HCT116 (cell line): ENCODE measurements around the gene TJP2. TPM values are rescaled to one million over a fixed set of nuclear protein-coding genes. Genes with fewer than 3 reads are reported as not detected.
A peak's percentile ranks its signal among the peaks of the same experiment; 100 is the strongest.

Experiments
- ATAC-seq: fragments of 200-7000 bp; cut with Tn5 transposase; 2 replicates; pipeline ENCODE4 v1.9.1; 2020; ENCODE audit warnings: mild to moderate bottlenecking, moderate library complexity
- Bru-seq: library from RNA; stranded (reverse); fragments of 400-500 nt; gene quantifications from one replicate; lab custom pipeline; 2021; lab: Mats Ljungman, UMichigan
- BruChase-seq, 2 experiments: library from RNA; stranded (reverse); fragments of 400-500 nt; gene quantifications; one replicate each; lab custom pipeline; 2021; lab: Mats Ljungman, UMichigan
- BruUV-seq: library from RNA; stranded (reverse); fragments of 400-500 nt; replicated peaks from 2 replicates; lab custom pipeline; 2021; lab: Mats Ljungman, UMichigan
- CTCF ChIA-PET: fragments of 300-600 bp; sonication (Branson Sonifier 250); formaldehyde crosslinking; loops from one replicate; lab custom pipeline; 2021; ENCODE audit warnings: antibody characterized with exemption; lab: Charles Lee
- POLR2A ChIA-PET: fragments of 300-600, 350-600 bp; sonication (Branson Sonifier 250); formaldehyde crosslinking; loops from one replicate; lab custom pipeline; 2021; ENCODE audit warnings: antibody characterized with exemption; lab: Charles Lee
- RAD21 ChIA-PET, 2 experiments: fragments of 300-600 bp; sonication (Branson Sonifier 250); formaldehyde crosslinking; loops; one replicate each; lab custom pipeline; 2023; ENCODE audit warnings: low total read pairs in 2 of 2; ENCODE audit not compliant: uncharacterized antibody in 2 of 2, unreplicated experiment in 2 of 2, low non-redundant PET in 1 of 2; lab: Charles Lee
- DNase-seq: peaks from one replicate; pipeline ENCODE4 v3.0.0-alpha.2; 2010; ENCODE audit warnings: low read depth, low spot score
- H2AFZ ChIP-seq: fragments of 200-600 bp; shearing (Covaris generic), sonication (generic); 2 replicates; pipeline ENCODE4 v1.6.1; 2017; ENCODE audit warnings: low read depth, mixed run types, mixed read lengths, antibody characterized with exemption, low read length; ENCODE audit not compliant: poor library complexity, severe bottlenecking
- H3K27ac ChIP-seq: 2 replicates; pipeline ENCODE4 v1.5.1; 2012; ENCODE audit warnings: low read depth, low read length
- H3K27me3 ChIP-seq: fragments of 200-600 bp; sonication (generic); 2 replicates; pipeline ENCODE4 v1.6.1; 2016; ENCODE audit warnings: mixed run types, low read length, mixed read lengths; ENCODE audit not compliant: insufficient read depth
- H3K36me3 ChIP-seq, 2 experiments: fragments of 200-500 bp in 1 of 2; fragments of 200-600 bp in 1 of 2; sonication (Bioruptor generic) in 1 of 2; sonication (generic) in 1 of 2; 2 replicates each; pipeline versions ENCODE4 v1.5.1 to v1.6.1; 2014 to 2016; ENCODE audit warnings: low read length in 2 of 2, inconsistent platforms in 1 of 2, mixed read lengths in 1 of 2, mixed run types in 1 of 2; ENCODE audit not compliant: insufficient read depth in 2 of 2, control insufficient read depth in 1 of 2
- H3K4me1 ChIP-seq, 2 experiments: fragments of 200-600 bp in 1 of 2; sonication (generic) in 1 of 2; 2 replicates each; pipeline versions ENCODE4 v1.5.1 to v1.6.1; 2012 to 2017; ENCODE audit warnings: low read length in 2 of 2, inconsistent platforms in 1 of 2, mild to moderate bottlenecking in 1 of 2, mixed read lengths in 1 of 2, mixed run types in 1 of 2, moderate library complexity in 1 of 2; ENCODE audit not compliant: insufficient read depth in 2 of 2, control insufficient read depth in 1 of 2
- H3K4me2 ChIP-seq: fragments of 200-600 bp; sonication (generic); 2 replicates; pipeline ENCODE4 v1.6.1; 2017; ENCODE audit warnings: mixed run types, low read length, mixed read lengths
- H3K4me3 ChIP-seq, 2 experiments: fragments of 200-600 bp in 1 of 2; sonication (generic) in 1 of 2; replicated peaks in 1 of 2; 2 replicates each; pipeline ENCODE4 v1.5.1; 2011 to 2016; ENCODE audit warnings: low read length in 2 of 2, control low read depth in 1 of 2, low read depth in 1 of 2, mild to moderate bottlenecking in 1 of 2, mixed read lengths in 1 of 2, mixed run types in 1 of 2
- H3K79me2 ChIP-seq: fragments of 200-600 bp; sonication (generic); 2 replicates; pipeline ENCODE4 v1.6.1; 2017; ENCODE audit warnings: mild to moderate bottlenecking, mixed run types, low read length, moderate library complexity, mixed read lengths; ENCODE audit not compliant: insufficient read depth
- H3K9ac ChIP-seq: fragments of 200-600 bp; sonication (generic); 2 replicates; pipeline ENCODE4 v1.6.1; 2016; ENCODE audit warnings: low read length, mixed read lengths
- H3K9me2 ChIP-seq: fragments of 200-600 bp; sonication (generic), shearing (Covaris generic); 2 replicates; pipeline ENCODE4 v1.6.1; 2017; ENCODE audit warnings: mixed run types, mild to moderate bottlenecking, moderate library complexity; ENCODE audit not compliant: insufficient read depth
- H3K9me3 ChIP-seq, 2 experiments: fragments of 200-500 bp in 1 of 2; fragments of 200-600 bp in 1 of 2; sonication (Bioruptor generic) in 1 of 2; sonication (generic) in 1 of 2; 2 replicates each; pipeline ENCODE4 v1.6.1; 2014 to 2017; ENCODE audit warnings: low read length in 2 of 2, mixed read lengths in 2 of 2, inconsistent platforms in 1 of 2, low read depth in 1 of 2, mild to moderate bottlenecking in 1 of 2, mixed run types in 1 of 2, moderate library complexity in 1 of 2; ENCODE audit not compliant: control insufficient read depth in 1 of 2, insufficient read depth in 1 of 2
- H4K20me1 ChIP-seq: fragments of 200-600 bp; sonication (generic), shearing (Covaris generic); 2 replicates; pipeline ENCODE4 v1.6.1; 2017; ENCODE audit warnings: mixed run types, mild to moderate bottlenecking, moderate library complexity; ENCODE audit not compliant: insufficient read depth
- ATF3 ChIP-seq: IDR thresholded peaks from 2 replicates; pipeline ENCODE4 v1.6.1; 2012
- CEBPB ChIP-seq: IDR thresholded peaks from 2 replicates; pipeline ENCODE4 v1.6.1; 2012; ENCODE audit warnings: low read depth
- CTCF ChIP-seq, 3 experiments: fragments of 200-600 bp in 1 of 3; sonication (generic) in 1 of 3; IDR thresholded peaks in 2 of 3; conservative IDR thresholded peaks in 1 of 3; 2 replicates each; pipeline ENCODE4 v1.5.1; 2012 to 2017; ENCODE audit warnings: low read depth in 2 of 3, low read length in 2 of 3, antibody characterized with exemption in 1 of 3, borderline replicate concordance in 1 of 3, control low read depth in 1 of 3, mild to moderate bottlenecking in 1 of 3, mixed read lengths in 1 of 3, mixed run types in 1 of 3, moderate library complexity in 1 of 3; ENCODE audit not compliant: insufficient read depth in 1 of 3
- EZH2phosphoT487 ChIP-seq: fragments of 200-600 bp; IDR thresholded peaks from 2 replicates; pipeline ENCODE4 v1.6.1; 2018; ENCODE audit warnings: antibody characterized with exemption, borderline replicate concordance
- POLR2AphosphoS5 ChIP-seq: IDR thresholded peaks from 2 replicates; pipeline ENCODE4 v1.6.1; 2011; ENCODE audit warnings: mild to moderate bottlenecking, low read depth, low read length, moderate library complexity
- SIN3A ChIP-seq: IDR thresholded peaks from 2 replicates; pipeline ENCODE4 v1.6.1; 2012; ENCODE audit warnings: low read depth
- TCF7L2 ChIP-seq: IDR thresholded peaks from 2 replicates; pipeline ENCODE4 v1.7.0; 2011; ENCODE audit warnings: borderline replicate concordance, inconsistent platforms; ENCODE audit not compliant: insufficient read depth, insufficient read length; ENCODE audit errors: extremely low read depth
- intact Hi-C: fragments of 100-400 bp; cut with micrococcal nuclease; formaldehyde crosslinking; loops from 2 replicates; pipeline ENCODE4 v1.10.0; 2022
- long read RNA-seq: library from polyadenylated mRNA; unstranded; transcript quantifications from one replicate; pipeline ENCODE4 v2.0.0, GENCODE V29; 2021; ENCODE audit not compliant: unreplicated experiment
- polyA plus RNA-seq: library from polyadenylated mRNA; unstranded; fragments of >200 nt; gene quantifications from 2 replicates; pipeline ENCODE4 v1.2.1, GENCODE V29; 2012; ENCODE audit warnings: missing spikeins
- total RNA-seq: library from RNA; stranded (reverse); gene quantifications from one replicate; pipeline ENCODE4 v1.2.1, GENCODE V29; 2021; ENCODE audit not compliant: unreplicated experiment

Gene TJP2
- 39.7 TPM for total RNA-seq
- 23.4 and 25.8 TPM in 2 replicates for polyA plus RNA-seq
- percentile 51 among the genes with signal in this experiment for Bru-seq, nascent RNA
- percentile 33 among the genes with signal in this experiment for BruChase-seq, experiment 1, labeled RNA remaining after a 6-hour chase
- BruChase-seq, experiment 2, labeled RNA remaining after a 2-hour chase: percentile 38 among the genes with signal in this experiment
- long read RNA-seq, partial matches to known transcripts: 23 of 37 reads
- long read RNA-seq, other reads (novel, unspliced or antisense): 14 of 37 reads

- Histone ChIP-seq H3K4me1 (peaks cover 25 to 37% of the 10 kb centered on the region in 2 experiments), H4K20me1 (no peaks in the 10 kb centered on the region), H2AFZ (no peak within 1 kb of the TSS), H3K4me3 (no peak within 1 kb of the TSS), H3K4me2 (peak within 1 kb of the TSS; percentile 23; the same call in 1 of the 2 replicates), H3K9me2 (no peaks in the 10 kb centered on the region), H3K36me3 (no peaks in the 10 kb centered on the region), H3K27ac (no peak within 1 kb of the TSS), H3K79me2 (no peaks in the 10 kb centered on the region), H3K9me3 (no peaks in the 10 kb centered on the region), H3K9ac (no peak within 1 kb of the TSS), H3K27me3 (no peaks in the 10 kb centered on the region)
- POLR2A ChIA-PET: no interaction called here
- intact Hi-C loops: no loop called here
- ATAC-seq (no peak), DNase-seq (no peak)
- RAD21 ChIA-PET: no interaction called here
- CTCF ChIA-PET: no interaction called here
- no TSS peak for BruUV-seq
- no peak for TF ChIP-seq SIN3A
- TF ChIP-seq CEBPB: no peak
- no peak for TF ChIP-seq POLR2AphosphoS5
- TF ChIP-seq TCF7L2: no peak
- no peak for TF ChIP-seq ATF3
- TF ChIP-seq EZH2phosphoT487: no peak
- no peak for TF ChIP-seq CTCF (IDR thresholded peaks at IDR 0.05 in 2 of 3, conservative IDR thresholded peaks at IDR 0.05 in 1 of 3; ENCODE audit: borderline replicate concordance in 1 of 3, insufficient read depth in 1 of 3, low read depth in 2 of 3, low read length in 2 of 3)
These were observed at the start of gene TJP2 for GRCh38 chr9:69173891-69174615. Gene TJP2, plus strand, starts transcription at chr9:69174277. Its CDS starts 96 bp downstream, at chr9:69174373.
